Esophagus squamous epithelium (tissue), 4 donors: ENCODE measurements around the gene SERPINH1.

Experiments used
- POLR2A ChIP-seq, 4 donors: fragments of 450-650 bp; IDR thresholded peaks; one replicate each; pipeline ENCODE4 v1.6.1; 2017; ENCODE audit warnings: antibody characterized with exemption in 4 of 4, mild to moderate bottlenecking in 4 of 4, moderate library complexity in 3 of 4
- TF ChIP-seq, protein P1 (sequence below), 6 experiments: fragments of 450-650 bp in 4 of 6; fragments of 200-600 bp in 2 of 6; sonication (generic) in 2 of 6; IDR thresholded peaks; one replicate each; pipeline ENCODE4 v1.5.1; 2016 to 2019; ENCODE audit warnings: antibody characterized with exemption in 6 of 6, mild to moderate bottlenecking in 4 of 6, moderate library complexity in 4 of 6

DNA sequence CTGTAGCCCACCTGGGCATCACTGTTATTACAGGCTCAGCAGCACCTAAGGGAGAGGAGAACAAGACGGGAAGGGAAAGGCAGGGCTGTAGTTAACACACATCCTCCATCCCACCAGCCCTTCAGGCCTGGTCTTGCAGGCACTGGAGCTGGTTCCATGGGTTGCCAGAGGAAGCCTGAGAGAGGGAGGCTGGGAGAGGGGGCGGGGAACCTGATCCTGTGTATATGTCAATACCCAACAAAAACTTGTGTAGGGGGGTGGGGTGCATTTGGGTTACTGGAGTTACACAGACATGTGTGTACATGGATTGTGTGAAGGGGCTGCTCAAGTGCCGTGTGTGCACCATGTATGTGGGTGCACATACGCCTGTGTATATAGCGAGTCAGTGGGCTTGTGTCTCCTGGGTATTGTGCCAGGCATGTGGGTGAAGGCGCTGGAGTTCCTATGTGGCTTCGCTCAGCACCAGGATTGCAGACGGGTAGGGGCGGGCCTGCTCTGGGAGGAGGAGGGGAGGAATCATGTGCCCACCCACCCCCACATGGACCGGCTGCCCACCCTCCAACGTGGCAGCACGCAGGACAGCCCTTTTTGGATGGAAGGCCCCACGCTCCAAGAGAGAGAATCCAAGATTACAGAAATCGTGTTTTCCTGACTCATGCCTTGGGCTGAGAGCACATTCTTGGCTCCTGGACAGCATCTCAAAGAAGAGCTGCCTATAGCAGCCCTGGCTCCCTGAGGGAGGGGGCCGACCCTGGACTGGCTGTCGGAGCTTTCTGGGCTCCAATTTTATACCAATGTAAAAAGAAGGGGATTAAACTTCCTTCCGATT is 4.2 kb upstream of the SERPINH1 start:
- TF ChIP-seq, protein P1, sequence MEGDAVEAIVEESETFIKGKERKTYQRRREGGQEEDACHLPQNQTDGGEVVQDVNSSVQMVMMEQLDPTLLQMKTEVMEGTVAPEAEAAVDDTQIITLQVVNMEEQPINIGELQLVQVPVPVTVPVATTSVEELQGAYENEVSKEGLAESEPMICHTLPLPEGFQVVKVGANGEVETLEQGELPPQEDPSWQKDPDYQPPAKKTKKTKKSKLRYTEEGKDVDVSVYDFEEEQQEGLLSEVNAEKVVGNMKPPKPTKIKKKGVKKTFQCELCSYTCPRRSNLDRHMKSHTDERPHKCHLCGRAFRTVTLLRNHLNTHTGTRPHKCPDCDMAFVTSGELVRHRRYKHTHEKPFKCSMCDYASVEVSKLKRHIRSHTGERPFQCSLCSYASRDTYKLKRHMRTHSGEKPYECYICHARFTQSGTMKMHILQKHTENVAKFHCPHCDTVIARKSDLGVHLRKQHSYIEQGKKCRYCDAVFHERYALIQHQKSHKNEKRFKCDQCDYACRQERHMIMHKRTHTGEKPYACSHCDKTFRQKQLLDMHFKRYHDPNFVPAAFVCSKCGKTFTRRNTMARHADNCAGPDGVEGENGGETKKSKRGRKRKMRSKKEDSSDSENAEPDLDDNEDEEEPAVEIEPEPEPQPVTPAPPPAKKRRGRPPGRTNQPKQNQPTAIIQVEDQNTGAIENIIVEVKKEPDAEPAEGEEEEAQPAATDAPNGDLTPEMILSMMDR (IDR thresholded peaks at IDR 0.05) = no peak
- no peak for TF ChIP-seq POLR2A (IDR thresholded peaks at IDR 0.05)
